ENCODE data around the gene SYTL4. TPM values are rescaled to one million over a fixed set of nuclear protein-coding genes. Genes with fewer than 3 reads are reported as not detected.
A peak's percentile ranks its signal among the peaks of the same experiment; 100 is the strongest.

The SYTL4 gene
- total RNA-seq, 1 experiment from 2014 or later, result 2.7 TPM

DNA sequence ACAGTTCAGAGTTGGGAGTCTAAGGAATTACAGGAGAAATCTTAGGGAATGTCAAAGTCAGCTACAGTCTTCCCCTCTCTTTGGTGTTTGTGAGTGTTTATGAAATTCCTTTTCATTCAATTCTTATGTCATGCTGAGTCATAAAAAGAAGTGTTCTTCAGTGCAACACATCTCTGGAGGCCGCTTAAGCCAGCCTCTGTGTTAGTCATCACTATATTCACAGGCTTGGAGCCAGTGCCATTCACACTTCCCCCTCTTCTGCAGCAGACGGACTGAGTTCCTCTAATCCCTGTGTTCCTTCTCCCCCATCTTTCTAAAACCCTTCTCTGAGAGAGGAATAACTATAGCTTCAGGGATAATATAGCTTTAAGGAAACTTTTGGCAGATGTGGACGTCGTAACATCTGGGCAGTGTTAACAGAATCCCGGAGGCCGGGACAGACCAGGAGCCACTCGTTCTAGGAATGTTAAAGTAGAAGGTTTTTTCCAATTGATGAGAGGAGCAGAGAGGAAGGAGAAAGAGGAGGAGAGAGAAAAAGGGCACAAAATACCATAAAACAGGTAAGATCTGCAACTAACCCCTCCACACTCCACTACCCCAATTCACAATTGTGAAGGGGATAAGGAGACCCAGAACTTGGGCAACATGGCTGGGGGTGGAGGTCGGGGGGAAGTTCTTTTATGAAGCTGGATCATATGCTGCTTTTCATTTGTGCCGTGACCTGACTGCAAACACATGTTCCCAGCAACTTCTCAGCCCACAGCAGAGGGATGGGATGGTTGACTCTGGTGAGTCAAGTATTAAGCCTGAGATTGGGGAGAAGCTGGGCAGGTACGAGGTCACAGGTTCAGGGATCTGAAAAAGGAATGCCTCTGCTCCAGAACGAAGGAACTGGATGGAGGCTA, 87.7 kb downstream of the SYTL4 start, which contains the start of gene SRPX2:
Gene SRPX2, plus strand, starts transcription at position 244 of the 905 bp plus-strand sequence. CDS start 2,124 bp downstream, outside the sequence.
- Histone ChIP-seq H2AFZ (ENCODE audit: low read length) (peak within 1 kb of the TSS; percentile 35; the same call in 1 of the 2 replicates), H3K9ac (ENCODE audit: low read length) (peak within 1 kb of the TSS; percentile 28; the same call in 1 of the 2 replicates), H3K36me3 (ENCODE audit: low read depth, low read length) (no peaks in the 10 kb centered on the region), H3K9me2 (replicated peaks; ENCODE audit: low read length) (no peaks in the 10 kb centered on the region), H3F3A (ENCODE audit: low read length, unreplicated experiment) (peaks cover 6% of the 10 kb centered on the region), H3K9me3 (ENCODE audit: low read length) (no peaks in the 10 kb centered on the region), H3K79me2 (ENCODE audit: low read length) (0 out of 2 replicates have a peak, but pooled peaks cover 5% of the 10 kb centered on the region), H3K27ac (ENCODE audit: low read length) (peak within 1 kb of the TSS; percentile 71), H3K4me2 (ENCODE audit: low read length) (peak within 1 kb of the TSS; percentile 79), H3K4me3 (ENCODE audit: low read length) (peak within 1 kb of the TSS; percentile 56), H4K20me1 (ENCODE audit: low read length) (no peaks in the 10 kb centered on the region), H3K27me3 (ENCODE audit: low read length) (no peaks in the 10 kb centered on the region), H3K4me1 (ENCODE audit: insufficient read depth, low read length) (peaks cover 74% of the 10 kb centered on the region)
- POLR2A ChIA-PET (ENCODE audit: unreplicated experiment), result no interaction called here
- TF ChIP-seq EZH2 (IDR thresholded peaks at IDR 0.05; ENCODE audit: low read length, unreplicated experiment) (no peak), CTCF (conservative IDR thresholded peaks at IDR 0.05; ENCODE audit: low read depth, low read length) (no peak), EZH2phosphoT487 (IDR thresholded peaks at IDR 0.05; ENCODE audit: borderline replicate concordance, low read length) (no peak)
- ATAC-seq (peak; percentile 97), DNase-seq (peak; percentile 88)
- CTCF ChIA-PET, result no interaction called here
- intact Hi-C loops (cut with micrococcal nuclease), result no loop called here
- BruUV-seq (replicated peaks), result no TSS peak

DNA sequence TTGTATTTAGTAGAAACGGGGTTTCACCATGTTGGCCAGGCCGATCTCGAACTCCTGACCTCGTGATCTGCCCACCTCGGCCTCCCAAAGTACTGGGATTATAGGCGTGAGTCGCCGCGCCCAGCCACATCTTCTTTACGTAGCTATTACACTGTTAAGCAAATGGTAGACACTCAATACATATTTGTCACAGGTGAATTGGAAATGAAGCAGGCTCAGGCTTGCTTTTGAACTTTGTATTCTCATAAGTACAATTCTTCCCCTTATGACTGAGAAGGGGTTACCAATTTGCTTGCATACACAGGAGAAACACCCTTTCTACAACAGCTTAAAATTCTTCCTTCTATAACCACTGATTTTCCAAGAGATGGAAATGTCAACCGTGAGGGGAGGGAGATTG, 88.7 kb downstream of the SYTL4 start:
- Histone ChIP-seq H3K27ac (ENCODE audit: low read length) (peak overlapping the region; percentile 71), H3K27me3 (ENCODE audit: low read length) (no peaks in the 10 kb centered on the region), H3K9ac (ENCODE audit: low read length) (no peak overlapping the region), H3K79me2 (ENCODE audit: low read length) (0 out of 2 replicates have a peak, but pooled peaks cover 5% of the 10 kb centered on the region), H3K4me3 (ENCODE audit: low read length) (peak overlapping the region; percentile 29; the same call in 1 of the 2 replicates), H3K36me3 (ENCODE audit: low read depth, low read length) (no peaks in the 10 kb centered on the region), H3K4me1 (ENCODE audit: insufficient read depth, low read length) (peaks cover 64% of the 10 kb centered on the region), H2AFZ (ENCODE audit: low read length) (peak overlapping the region; percentile 35; the same call in 1 of the 2 replicates), H3K4me2 (ENCODE audit: low read length) (peak overlapping the region; percentile 79), H3K9me2 (replicated peaks; ENCODE audit: low read length) (no peaks in the 10 kb centered on the region), H3F3A (ENCODE audit: low read length, unreplicated experiment) (no peaks in the 10 kb centered on the region), H4K20me1 (ENCODE audit: low read length) (no peaks in the 10 kb centered on the region), H3K9me3 (ENCODE audit: low read length) (no peaks in the 10 kb centered on the region)
- no peak for ATAC-seq
- DNase-seq, result no peak
- ChIA-PET CTCF (no interaction called here), POLR2A (ENCODE audit: unreplicated experiment) (no interaction called here)
- BruUV-seq (replicated peaks), result no TSS peak
- TF ChIP-seq EZH2phosphoT487 (IDR thresholded peaks at IDR 0.05; ENCODE audit: borderline replicate concordance, low read length), result no peak
- intact Hi-C loops (cut with micrococcal nuclease), result no loop called here

DNA sequence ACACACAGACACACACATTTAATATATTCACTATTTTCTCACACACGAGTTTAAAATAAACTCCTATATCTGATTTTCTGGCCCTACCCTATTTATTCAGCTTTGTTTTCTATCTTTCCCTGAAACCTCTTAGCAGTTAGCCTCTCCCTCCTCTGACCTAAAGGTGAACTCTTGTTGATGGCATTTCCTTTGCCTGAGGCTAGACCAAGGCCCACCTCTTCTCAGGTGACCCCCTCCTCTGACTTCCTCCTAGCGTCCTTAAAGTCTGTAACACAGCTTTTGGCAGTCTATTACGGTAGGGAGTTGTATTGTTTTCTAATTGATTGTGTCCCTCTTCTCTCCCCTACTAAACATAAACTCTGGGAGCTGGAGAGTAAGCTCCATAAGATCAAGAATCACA, 89.6 kb downstream of the SYTL4 start:
- CTCF ChIA-PET, result no interaction called here
- no peak for ATAC-seq

More for the DNA sequence above, 89.6 kb downstream of the SYTL4 start:
- Histone ChIP-seq H4K20me1 (ENCODE audit: low read length) (no peaks in the 10 kb centered on the region), H3K4me1 (ENCODE audit: insufficient read depth, low read length) (peaks cover 55% of the 10 kb centered on the region), H2AFZ (ENCODE audit: low read length) (peak overlapping the region; percentile 23; the same call in 1 of the 2 replicates), H3K9me3 (ENCODE audit: low read length) (no peaks in the 10 kb centered on the region), H3K27me3 (ENCODE audit: low read length) (no peaks in the 10 kb centered on the region), H3K9ac (ENCODE audit: low read length) (no peak overlapping the region), H3K27ac (ENCODE audit: low read length) (no peak overlapping the region), H3K4me3 (ENCODE audit: low read length) (no peak overlapping the region), H3K36me3 (ENCODE audit: low read depth, low read length) (no peaks in the 10 kb centered on the region), H3K9me2 (replicated peaks; ENCODE audit: low read length) (no peaks in the 10 kb centered on the region), H3K4me2 (ENCODE audit: low read length) (peak overlapping the region; percentile 25; the same call in 1 of the 2 replicates), H3K79me2 (ENCODE audit: low read length) (0 out of 2 replicates have a peak, but pooled peaks cover 5% of the 10 kb centered on the region), H3F3A (ENCODE audit: low read length, unreplicated experiment) (no peaks in the 10 kb centered on the region)
- intact Hi-C loops (cut with micrococcal nuclease), result no loop called here
- no TSS peak for BruUV-seq (replicated peaks)
- peak; percentile 44 for DNase-seq
- no peak for TF ChIP-seq EZH2phosphoT487 (IDR thresholded peaks at IDR 0.05; ENCODE audit: borderline replicate concordance, low read length)
- no peak for TF ChIP-seq CTCF (conservative IDR thresholded peaks at IDR 0.05; ENCODE audit: low read depth, low read length)
- no peak for TF ChIP-seq EZH2 (IDR thresholded peaks at IDR 0.05; ENCODE audit: low read length, unreplicated experiment)
- POLR2A ChIA-PET (ENCODE audit: unreplicated experiment), result no interaction called here

Data from PC-3 (cell line).